K562 (cell line): ENCODE data around the gene CCDC68. TPM values are rescaled to one million over a fixed set of nuclear protein-coding genes. Genes with fewer than 3 reads are reported as not detected.

Source experiments
- ATAC-seq: fragments of 200-7000 bp; cut with Tn5 transposase; 3 replicates; pipeline ENCODE4 v1.9.1; 2020; ENCODE audit warnings: moderate library complexity
- BruUV-seq: library from RNA; stranded (reverse); fragments of 400-500 nt; replicated peaks from 2 replicates; lab custom pipeline; 2021; lab: Mats Ljungman, UMichigan
- CTCF ChIA-PET: fragments of 300-600 bp; formaldehyde crosslinking; extraction: SDS; loops from one replicate; lab custom pipeline; 2021; ENCODE audit warnings: low intra/inter-chr PET ratio; lab: Yijun Ruan, JAX
- POLR2A ChIA-PET: fragments of 300-600, 350-650 bp; sonication (Branson Sonifier 250); formaldehyde crosslinking; extraction: SDS; loops from one replicate; lab custom pipeline; 2021; ENCODE audit warnings: antibody characterized with exemption, inconsistent platforms; lab: Yijun Ruan, JAX
- DNase-seq, 4 experiments: peaks; one replicate each; pipeline versions ENCODE4 v3.0.0 to v3.0.0-alpha.2; 2011 to 2018; ENCODE audit warnings: low spot score in 3 of 4, mixed read lengths in 3 of 4; ENCODE audit errors: extremely low read depth in 1 of 4
- FAIRE-seq: peaks from 2 replicates; lab custom pipeline; 2011; peaks lifted over from hg19 to GRCh38; lab: Jason Lieb, UNC
- H2AFZ ChIP-seq: 2 replicates; pipeline ENCODE4 v1.6.0; 2011; ENCODE audit warnings: low read depth, low read length, control low read depth, inconsistent platforms
- H3K27ac ChIP-seq: fragments of 200-600 bp; 3 replicates; pipeline ENCODE4 v1.8.0; 2011; ENCODE audit warnings: low read depth, mild to moderate bottlenecking, control low read depth, inconsistent platforms, low read length, moderate library complexity, mixed read lengths; ENCODE audit errors: extremely low read depth
- H3K27me3 ChIP-seq, 2 experiments: fragments of 300-600 bp in 1 of 2; 2 replicates in 1 of 2; 3 replicates in 1 of 2; pipeline versions ENCODE4 v1.6.0 to v1.8.0; 2011; ENCODE audit warnings: inconsistent platforms in 2 of 2, low read length in 2 of 2, mild to moderate bottlenecking in 1 of 2, mixed read lengths in 1 of 2, moderate library complexity in 1 of 2; ENCODE audit not compliant: control insufficient read depth in 2 of 2, insufficient read depth in 2 of 2
- H3K36me3 ChIP-seq: fragments of 300-600 bp; 3 replicates; pipeline ENCODE4 v1.8.0; 2011; ENCODE audit warnings: mild to moderate bottlenecking, low read length, inconsistent platforms; ENCODE audit not compliant: control insufficient read depth, insufficient read depth
- H3K4me1 ChIP-seq, 2 experiments: fragments of 200-600 bp in 1 of 2; replicated peaks in 1 of 2; 2 replicates in 1 of 2; 3 replicates in 1 of 2; pipeline versions ENCODE4 v1.5.1 to v1.8.0; 2011; ENCODE audit warnings: inconsistent platforms in 2 of 2, low read length in 2 of 2, mild to moderate bottlenecking in 1 of 2, mixed read lengths in 1 of 2, moderate library complexity in 1 of 2; ENCODE audit not compliant: control insufficient read depth in 2 of 2, insufficient read depth in 2 of 2
- H3K4me2 ChIP-seq: 2 replicates; pipeline ENCODE4 v1.6.1; 2011; ENCODE audit warnings: low read length, control low read depth, inconsistent platforms, mixed read lengths; ENCODE audit not compliant: insufficient read depth
- H3K4me3 ChIP-seq: fragments of 200-600 bp; sonication (generic), shearing (Covaris generic); 2 replicates; pipeline ENCODE4 v1.5.1; 2016; ENCODE audit warnings: control low read depth, inconsistent platforms
- H3K79me2 ChIP-seq: fragments of 200-600 bp; 3 replicates; pipeline ENCODE4 v1.8.0; 2011; ENCODE audit warnings: low read length, inconsistent platforms; ENCODE audit not compliant: control insufficient read depth, insufficient read depth
- H3K9ac ChIP-seq, 2 experiments: 2 replicates each; pipeline versions ENCODE4 v1.6.0 to v1.6.1; 2011; ENCODE audit warnings: low read depth in 2 of 2, low read length in 2 of 2, control low read depth in 1 of 2, inconsistent platforms in 1 of 2, mild to moderate bottlenecking in 1 of 2, mixed read lengths in 1 of 2; ENCODE audit not compliant: insufficient read depth in 1 of 2
- H3K9me1 ChIP-seq: one replicate; pipeline ENCODE4 v1.6.0; 2011; ENCODE audit warnings: inconsistent platforms, mild to moderate bottlenecking, low read length, moderate library complexity; ENCODE audit not compliant: control insufficient read depth, insufficient read depth
- H3K9me3 ChIP-seq: replicated peaks from 2 replicates; pipeline ENCODE4 v1.5.1; 2011; ENCODE audit warnings: low read depth, low read length, inconsistent platforms; ENCODE audit not compliant: control insufficient read depth, insufficient read depth
- H4K20me1 ChIP-seq: replicated peaks from 2 replicates; pipeline ENCODE4 v1.6.1; 2011; ENCODE audit warnings: low read length, inconsistent platforms, mixed read lengths; ENCODE audit not compliant: control insufficient read depth, insufficient read depth
- ADNP ChIP-seq: fragments of 200-800 bp; sonication (Bioruptor generic); IDR thresholded peaks from 2 replicates; pipeline ENCODE4 v1.6.1; 2016; ENCODE audit warnings: missing genetic modification characterization, missing compliant biosample characterization
- ESRRA ChIP-seq: fragments of 450-650 bp; IDR thresholded peaks from 2 replicates; pipeline ENCODE4 v1.6.1; 2014; ENCODE audit warnings: low read depth, mild to moderate bottlenecking, moderate library complexity, borderline replicate concordance
- HOXB6 ChIP-seq: fragments of 250-450 bp; sonication (Bioruptor Pico); IDR thresholded peaks from 2 replicates; pipeline ENCODE4 v1.5.1; 2022; ENCODE audit warnings: mild to moderate bottlenecking, borderline replicate concordance
- MNT ChIP-seq, 2 experiments: fragments of 450-650 bp; conservative IDR thresholded peaks; 2 replicates each; pipeline ENCODE4 v1.6.1; 2017; ENCODE audit warnings: mild to moderate bottlenecking in 2 of 2, moderate library complexity in 2 of 2
- MTF1 ChIP-seq: fragments of 250-450 bp; sonication (Bioruptor Pico); IDR thresholded peaks from 2 replicates; pipeline ENCODE4 v1.9.0; 2021; ENCODE audit warnings: moderate library complexity, mild to moderate bottlenecking, inconsistent platforms, borderline replicate concordance
- OTX1 ChIP-seq: fragments of 450-650 bp; formaldehyde crosslinking; IDR thresholded peaks from 2 replicates; pipeline ENCODE4 v1.4.0; 2022; ENCODE audit warnings: mild to moderate bottlenecking
- U2AF1 ChIP-seq: fragments of 200-400 bp; formaldehyde crosslinking; optimal IDR thresholded peaks from 2 replicates; pipeline ENCODE3; 2017; ENCODE audit warnings: mild to moderate bottlenecking, low read depth, low read length, moderate library complexity
- WGBS: fragments of 100-300 bp; shearing (Covaris generic); methylation state at CpG from one replicate; pipeline ENCODE4 v1.1.6; 2016; ENCODE audit warnings: low coverage, mixed read lengths; ENCODE audit not compliant: insufficient coverage; ENCODE audit errors: missing lambda C conversion rate; 5-methylcytosine and 5-hydroxymethylcytosine counted together
- in situ Hi-C: fragments of 300-500 bp; cut with MboI; formaldehyde crosslinking; loops from 4 replicates; pipeline ENCODE4 v1.15.0; 2018; ENCODE audit warnings: inconsistent platforms, mixed read lengths
- intact Hi-C: fragments of 100-400 bp; cut with micrococcal nuclease; formaldehyde crosslinking; loops from 2 replicates; pipeline ENCODE4 v1.14.2; 2022
- polyA plus RNA-seq, 8 experiments: library from polyadenylated mRNA; depleted of rRNA in 4 of 8; stranded (reverse) in 5 of 8; unstranded in 3 of 8; fragments of >200 nt; fragmentation: Nextera tagmentation in 2 of 8; fragmentation: Illumina TruSeq in 1 of 8; extraction: Ambion mirVana in 2 of 8; extraction: Trizol in 1 of 8; gene quantifications; 2 replicates each; pipeline versions ENCODE4 v1.2.1 to v1.2.3, GENCODE V29; 2011 to 2014; ENCODE audit warnings: inconsistent platforms in 1 of 8, missing spikeins in 1 of 8
- total RNA-seq, 7 experiments: library from RNA; depleted of rRNA in 6 of 7; stranded (reverse); fragments of >200 nt in 6 of 7; fragmentation: Illumina TruSeq in 2 of 7; extraction: Trizol in 2 of 7; gene quantifications; 2 replicates each; pipeline versions ENCODE4 v1.2.1 to v1.2.3, GENCODE V29; 2011 to 2021; ENCODE audit warnings: low replicate concordance in 1 of 7
- TF ChIP-seq, protein P1 (sequence below): fragments of 450-650 bp; IDR thresholded peaks from 2 replicates; pipeline ENCODE4 v1.6.1; 2016; ENCODE audit warnings: low read depth, mild to moderate bottlenecking, moderate library complexity
- TF ChIP-seq, protein P2 (sequence below), 2 experiments: IDR thresholded peaks; 2 replicates each; pipeline ENCODE4 v1.6.1; 2012; ENCODE audit warnings: improper control_type of control experiment in 2 of 2, low read depth in 2 of 2, low read length in 2 of 2, borderline replicate concordance in 1 of 2
- TF ChIP-seq, protein P3 (sequence below): IDR thresholded peaks from 3 replicates; pipeline ENCODE4 v1.6.1; 2011; ENCODE audit warnings: borderline replicate concordance, mild to moderate bottlenecking, moderate library complexity; ENCODE audit not compliant: insufficient read length; ENCODE audit errors: extremely low read depth
- TF ChIP-seq, protein P4 (sequence below): IDR thresholded peaks from 2 replicates; pipeline ENCODE4 v1.6.1; 2016; ENCODE audit warnings: missing genetic modification characterization, missing compliant biosample characterization

CCDC68 gene
- total and polyA plus RNA-seq, 9 of the 15 experiments (the other 6 are each of a cell fraction or from before 2014, with no cell fraction given) = 0.28 to 4.5 (median 1.4) TPM

DNA sequence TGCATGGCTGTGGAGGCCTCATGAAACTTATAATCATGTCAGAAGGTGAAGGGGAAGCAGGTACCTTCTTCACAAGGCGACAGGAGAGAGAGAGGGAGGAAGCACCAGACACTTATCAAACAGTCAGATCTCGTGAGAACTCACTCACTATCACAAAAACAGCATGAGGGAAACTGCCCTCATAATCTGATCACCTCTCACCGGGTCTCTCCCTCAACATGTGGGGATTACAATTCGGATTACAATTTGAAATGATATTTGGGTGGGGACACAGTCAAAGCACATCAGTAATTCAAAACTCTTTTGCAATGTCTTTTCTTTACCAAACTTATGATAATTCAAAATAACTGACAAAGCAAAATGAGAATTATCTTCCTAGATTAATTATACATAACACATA lies 8.5 kb upstream of the CCDC68 start:
- no peaks in the 10 kb centered on the region for H3K36me3 ChIP-seq
- H2AFZ ChIP-seq = no peak overlapping the region
- in situ Hi-C loops = no loop called here
- H3K9me3 ChIP-seq = no peaks in the 10 kb centered on the region
- no peak overlapping the region for H3K4me3 ChIP-seq
- no peaks in the 10 kb centered on the region for H3K79me2 ChIP-seq
- FAIRE-seq = no peak
- ChIA-PET POLR2A (no interaction called here), CTCF (no interaction called here)
- no peaks in the 10 kb centered on the region for H3K9me1 ChIP-seq
- no peak overlapping the region for H3K27ac ChIP-seq
- no peak overlapping the region for H3K4me2 ChIP-seq
- H4K20me1 ChIP-seq = no peaks in the 10 kb centered on the region
- no peak overlapping the region for H3K9ac ChIP-seq
- no TSS peak for BruUV-seq
- TF ChIP-seq U2AF1 (no peak), MTF1 (no peak), ADNP (tag) (no peak), MNT (conservative IDR thresholded peaks at IDR 0.05) (no peak), HOXB6 (no peak), ESRRA (no peak), OTX1 (no peak)
- TF ChIP-seq, protein P1, sequence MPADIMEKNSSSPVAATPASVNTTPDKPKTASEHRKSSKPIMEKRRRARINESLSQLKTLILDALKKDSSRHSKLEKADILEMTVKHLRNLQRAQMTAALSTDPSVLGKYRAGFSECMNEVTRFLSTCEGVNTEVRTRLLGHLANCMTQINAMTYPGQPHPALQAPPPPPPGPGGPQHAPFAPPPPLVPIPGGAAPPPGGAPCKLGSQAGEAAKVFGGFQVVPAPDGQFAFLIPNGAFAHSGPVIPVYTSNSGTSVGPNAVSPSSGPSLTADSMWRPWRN = no peak
- TF ChIP-seq, protein P2, sequence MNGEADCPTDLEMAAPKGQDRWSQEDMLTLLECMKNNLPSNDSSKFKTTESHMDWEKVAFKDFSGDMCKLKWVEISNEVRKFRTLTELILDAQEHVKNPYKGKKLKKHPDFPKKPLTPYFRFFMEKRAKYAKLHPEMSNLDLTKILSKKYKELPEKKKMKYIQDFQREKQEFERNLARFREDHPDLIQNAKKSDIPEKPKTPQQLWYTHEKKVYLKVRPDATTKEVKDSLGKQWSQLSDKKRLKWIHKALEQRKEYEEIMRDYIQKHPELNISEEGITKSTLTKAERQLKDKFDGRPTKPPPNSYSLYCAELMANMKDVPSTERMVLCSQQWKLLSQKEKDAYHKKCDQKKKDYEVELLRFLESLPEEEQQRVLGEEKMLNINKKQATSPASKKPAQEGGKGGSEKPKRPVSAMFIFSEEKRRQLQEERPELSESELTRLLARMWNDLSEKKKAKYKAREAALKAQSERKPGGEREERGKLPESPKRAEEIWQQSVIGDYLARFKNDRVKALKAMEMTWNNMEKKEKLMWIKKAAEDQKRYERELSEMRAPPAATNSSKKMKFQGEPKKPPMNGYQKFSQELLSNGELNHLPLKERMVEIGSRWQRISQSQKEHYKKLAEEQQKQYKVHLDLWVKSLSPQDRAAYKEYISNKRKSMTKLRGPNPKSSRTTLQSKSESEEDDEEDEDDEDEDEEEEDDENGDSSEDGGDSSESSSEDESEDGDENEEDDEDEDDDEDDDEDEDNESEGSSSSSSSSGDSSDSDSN (IDR thresholded peaks at IDR 0.05; ENCODE audit: borderline replicate concordance in 1 of 2, low read depth in 2 of 2, low read length in 2 of 2) = no peak
- TF ChIP-seq, protein P3, sequence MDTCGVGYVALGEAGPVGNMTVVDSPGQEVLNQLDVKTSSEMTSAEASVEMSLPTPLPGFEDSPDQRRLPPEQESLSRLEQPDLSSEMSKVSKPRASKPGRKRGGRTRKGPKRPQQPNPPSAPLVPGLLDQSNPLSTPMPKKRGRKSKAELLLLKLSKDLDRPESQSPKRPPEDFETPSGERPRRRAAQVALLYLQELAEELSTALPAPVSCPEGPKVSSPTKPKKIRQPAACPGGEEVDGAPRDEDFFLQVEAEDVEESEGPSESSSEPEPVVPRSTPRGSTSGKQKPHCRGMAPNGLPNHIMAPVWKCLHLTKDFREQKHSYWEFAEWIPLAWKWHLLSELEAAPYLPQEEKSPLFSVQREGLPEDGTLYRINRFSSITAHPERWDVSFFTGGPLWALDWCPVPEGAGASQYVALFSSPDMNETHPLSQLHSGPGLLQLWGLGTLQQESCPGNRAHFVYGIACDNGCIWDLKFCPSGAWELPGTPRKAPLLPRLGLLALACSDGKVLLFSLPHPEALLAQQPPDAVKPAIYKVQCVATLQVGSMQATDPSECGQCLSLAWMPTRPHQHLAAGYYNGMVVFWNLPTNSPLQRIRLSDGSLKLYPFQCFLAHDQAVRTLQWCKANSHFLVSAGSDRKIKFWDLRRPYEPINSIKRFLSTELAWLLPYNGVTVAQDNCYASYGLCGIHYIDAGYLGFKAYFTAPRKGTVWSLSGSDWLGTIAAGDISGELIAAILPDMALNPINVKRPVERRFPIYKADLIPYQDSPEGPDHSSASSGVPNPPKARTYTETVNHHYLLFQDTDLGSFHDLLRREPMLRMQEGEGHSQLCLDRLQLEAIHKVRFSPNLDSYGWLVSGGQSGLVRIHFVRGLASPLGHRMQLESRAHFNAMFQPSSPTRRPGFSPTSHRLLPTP = no peak
- TF ChIP-seq, protein P4, sequence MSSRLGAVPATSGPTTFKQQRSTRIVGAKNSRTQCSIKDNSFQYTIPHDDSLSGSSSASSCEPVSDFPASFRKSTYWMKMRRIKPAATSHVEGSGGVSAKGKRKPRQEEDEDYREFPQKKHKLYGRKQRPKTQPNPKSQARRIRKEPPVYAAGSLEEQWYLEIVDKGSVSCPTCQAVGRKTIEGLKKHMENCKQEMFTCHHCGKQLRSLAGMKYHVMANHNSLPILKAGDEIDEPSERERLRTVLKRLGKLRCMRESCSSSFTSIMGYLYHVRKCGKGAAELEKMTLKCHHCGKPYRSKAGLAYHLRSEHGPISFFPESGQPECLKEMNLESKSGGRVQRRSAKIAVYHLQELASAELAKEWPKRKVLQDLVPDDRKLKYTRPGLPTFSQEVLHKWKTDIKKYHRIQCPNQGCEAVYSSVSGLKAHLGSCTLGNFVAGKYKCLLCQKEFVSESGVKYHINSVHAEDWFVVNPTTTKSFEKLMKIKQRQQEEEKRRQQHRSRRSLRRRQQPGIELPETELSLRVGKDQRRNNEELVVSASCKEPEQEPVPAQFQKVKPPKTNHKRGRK (tag) = no peak
- TF ChIP-seq, all 486 proteins: peak for 0
- intact Hi-C loops = no loop called here
- Histone ChIP-seq H3K4me1 (no peaks in the 10 kb centered on the region), H3K27me3 (no peaks in the 10 kb centered on the region)
- DNase-seq (no peak), ATAC-seq (no peak)
- WGBS = 12% methylated on average over 3 of the region's 4 CpGs
